GM15510 (cell line): ENCODE data around the gene BOLL.

Experiments
- POLR2A ChIP-seq: IDR thresholded peaks from 3 replicates; pipeline ENCODE4 v1.6.1; 2011; ENCODE audit warnings: borderline replicate concordance; ENCODE audit not compliant: insufficient read length; ENCODE audit errors: extremely low read depth

BOLL gene, protein sequence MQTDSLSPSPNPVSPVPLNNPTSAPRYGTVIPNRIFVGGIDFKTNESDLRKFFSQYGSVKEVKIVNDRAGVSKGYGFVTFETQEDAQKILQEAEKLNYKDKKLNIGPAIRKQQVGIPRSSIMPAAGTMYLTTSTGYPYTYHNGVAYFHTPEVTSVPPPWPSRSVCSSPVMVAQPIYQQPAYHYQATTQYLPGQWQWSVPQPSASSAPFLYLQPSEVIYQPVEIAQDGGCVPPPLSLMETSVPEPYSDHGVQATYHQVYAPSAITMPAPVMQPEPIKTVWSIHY

GRCh38 chr2:197784956-197785941, at the start of gene BOLL:
TSS of gene BOLL (minus strand) at chr2:197785319. CDS start at chr2:197781850, 3,469 bp downstream.
- no peak for TF ChIP-seq POLR2A

GRCh38 chr2:197828464-197829135, 43.5 kb upstream of the BOLL start:
- TF ChIP-seq POLR2A: no peak

DNA sequence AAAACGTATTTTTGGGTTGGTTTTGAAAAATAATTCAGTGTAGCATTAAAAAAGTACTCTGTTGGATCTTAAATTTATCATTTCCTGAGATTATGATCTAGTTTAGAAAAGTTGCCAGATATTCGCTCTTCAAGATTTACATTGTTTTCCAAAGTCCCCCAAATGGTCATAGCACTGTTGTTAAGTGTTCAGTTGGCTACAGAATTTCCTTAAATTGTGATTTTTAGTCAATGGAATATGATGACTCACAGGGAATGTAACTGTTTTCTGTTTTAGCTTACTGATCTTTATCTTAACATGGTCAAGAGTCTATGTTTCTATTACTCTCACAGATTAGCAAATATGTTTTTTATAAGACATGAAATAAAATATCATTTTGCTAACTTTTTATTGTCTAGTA, 42.5 kb upstream of the BOLL start:
- TF ChIP-seq POLR2A: no peak

GRCh38 chr2:197822333-197822732, 37.2 kb upstream of the BOLL start:
- no peak for TF ChIP-seq POLR2A

GRCh38 chr2:197821550-197822289, 36.6 kb upstream of the BOLL start:
- no peak for TF ChIP-seq POLR2A

DNA sequence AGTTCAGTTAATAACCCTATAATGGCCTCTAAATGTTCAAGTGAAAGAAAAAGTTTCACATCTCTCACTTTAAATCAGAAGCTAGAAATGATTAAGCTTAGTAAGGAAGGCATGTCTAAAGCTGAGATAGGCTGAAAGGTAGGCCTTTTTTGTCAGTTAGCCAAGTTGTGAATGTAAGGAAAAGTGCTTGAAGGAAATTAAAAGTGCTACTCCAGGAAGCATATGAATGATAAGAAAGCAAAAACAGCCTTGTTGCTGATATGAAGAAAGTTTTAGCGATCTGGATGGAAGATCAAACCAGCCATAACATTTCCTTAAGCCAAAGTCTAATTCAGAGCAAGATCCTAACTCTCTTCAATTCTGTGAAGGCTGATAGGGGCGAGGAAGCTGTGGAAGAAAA, 29.4 kb upstream of the BOLL start:
- no peak for TF ChIP-seq POLR2A

- TF ChIP-seq POLR2A: no peak
These were observed 28.1 kb upstream of the BOLL start for GRCh38 chr2:197813093-197813787.

DNA sequence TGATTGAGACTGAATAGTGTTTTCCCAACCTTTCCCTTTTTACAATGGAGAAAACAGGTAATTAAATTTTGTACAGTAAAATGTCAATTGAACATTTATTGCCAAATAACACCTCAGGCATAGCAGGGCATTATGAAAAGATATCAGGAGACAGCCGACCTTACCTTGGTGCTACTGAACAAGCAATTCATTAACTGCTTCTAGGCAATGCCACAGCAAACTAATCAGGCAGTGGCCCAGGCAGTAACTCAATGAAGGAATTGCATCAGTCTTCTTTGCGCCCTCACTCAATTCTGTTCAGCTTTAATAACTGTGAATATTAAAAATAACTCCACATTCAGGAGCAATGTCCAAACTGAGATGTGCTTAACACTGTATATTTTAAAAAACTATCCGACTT, 25.4 kb upstream of the BOLL start:
- TF ChIP-seq POLR2A: no peak

DNA sequence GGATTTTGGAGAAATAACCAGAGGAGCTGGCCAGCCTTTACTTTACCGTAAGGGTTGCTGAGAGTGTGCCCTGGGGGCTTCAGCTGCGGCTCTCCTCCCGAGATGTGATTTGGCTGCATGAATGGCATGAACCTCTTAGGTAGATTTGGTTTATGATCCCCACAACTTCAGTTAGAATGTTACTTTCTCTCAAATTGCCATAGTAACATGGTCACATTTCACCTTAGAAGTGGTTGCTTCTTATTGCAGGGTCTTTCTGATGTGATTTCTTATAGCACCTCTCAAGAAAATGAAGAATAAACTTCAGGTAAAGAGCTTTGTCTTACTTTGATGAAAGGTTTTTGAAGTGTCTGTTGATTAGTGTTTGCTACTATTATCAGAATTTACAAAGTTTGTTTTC, 24.9 kb upstream of the BOLL start:
- no peak for TF ChIP-seq POLR2A

GRCh38 chr2:197809064-197809463, 23.9 kb upstream of the BOLL start:
- TF ChIP-seq POLR2A: no peak

GRCh38 chr2:197805715-197806633, 20.9 kb upstream of the BOLL start:
- no peak for TF ChIP-seq POLR2A

GRCh38 chr2:197804758-197805714, 19.9 kb upstream of the BOLL start:
- TF ChIP-seq POLR2A: no peak
